Keratinocyte (primary cell): ENCODE data around the gene HRCT1. TPM values are rescaled to one million over a fixed set of nuclear protein-coding genes. Genes with fewer than 3 reads are reported as not detected.

ENCODE experiments used
- DNase-seq: peaks from one replicate; pipeline ENCODE4 v3.0.0-alpha.2; 2011; ENCODE audit warnings: low read depth, missing footprints, low spot score
- FAIRE-seq: peaks from 2 replicates; lab custom pipeline; 2011; peaks lifted over from hg19 to GRCh38; lab: Jason Lieb, UNC
- H2AFZ ChIP-seq: 2 replicates; pipeline ENCODE4 v1.6.0; 2012; ENCODE audit warnings: low read length, control low read depth, inconsistent platforms; ENCODE audit not compliant: control insufficient read depth
- H3K27ac ChIP-seq: 2 replicates; pipeline ENCODE4 v1.5.1; 2011; ENCODE audit warnings: low read length; ENCODE audit not compliant: control insufficient read depth, insufficient read depth
- H3K27me3 ChIP-seq: 3 replicates; pipeline ENCODE4 v1.6.0; 2011; ENCODE audit warnings: low read length; ENCODE audit not compliant: control insufficient read depth, insufficient read depth; ENCODE audit errors: extremely low read depth
- H3K36me3 ChIP-seq, 2 experiments: 2 replicates in 1 of 2; 3 replicates in 1 of 2; pipeline ENCODE4 v1.5.1; 2011; ENCODE audit warnings: low read length in 2 of 2, mild to moderate bottlenecking in 1 of 2; ENCODE audit not compliant: control insufficient read depth in 2 of 2, insufficient read depth in 2 of 2; ENCODE audit errors: extremely low read depth in 1 of 2
- H3K4me1 ChIP-seq: 3 replicates; pipeline ENCODE4 v1.5.1; 2011; ENCODE audit warnings: low read length; ENCODE audit not compliant: control insufficient read depth, insufficient read depth; ENCODE audit errors: extremely low read depth
- H3K4me2 ChIP-seq: 3 replicates; pipeline ENCODE4 v1.6.0; 2011; ENCODE audit warnings: low read depth, low read length; ENCODE audit not compliant: control insufficient read depth, insufficient read depth; ENCODE audit errors: extremely low read depth
- H3K4me3 ChIP-seq, 3 experiments: fragments of 200-600 bp in 1 of 3; sonication (generic) in 1 of 3; 2 replicates in 2 of 3; 3 replicates in 1 of 3; pipeline ENCODE4 v1.5.1; 2011 to 2016; ENCODE audit warnings: low read length in 3 of 3, mild to moderate bottlenecking in 3 of 3, control low read depth in 2 of 3, inconsistent platforms in 1 of 3, low read depth in 1 of 3, mixed read lengths in 1 of 3, mixed run types in 1 of 3, moderate library complexity in 1 of 3; ENCODE audit not compliant: control insufficient read depth in 2 of 3, insufficient read depth in 2 of 3; ENCODE audit errors: extremely low read depth in 1 of 3
- H3K79me2 ChIP-seq: 2 replicates; pipeline ENCODE4 v1.6.0; 2012; ENCODE audit warnings: low read length; ENCODE audit not compliant: control insufficient read depth, insufficient read depth
- H3K9ac ChIP-seq: 3 replicates; pipeline ENCODE4 v1.6.0; 2011; ENCODE audit warnings: low read length; ENCODE audit not compliant: control insufficient read depth, insufficient read depth; ENCODE audit errors: extremely low read depth
- H3K9me1 ChIP-seq: 3 replicates; pipeline ENCODE4 v1.6.0; 2011; ENCODE audit warnings: low read length; ENCODE audit not compliant: control insufficient read depth, insufficient read depth; ENCODE audit errors: extremely low read depth
- H3K9me3 ChIP-seq: 2 replicates; pipeline ENCODE4 v1.5.1; 2012; ENCODE audit warnings: low read depth, low read length; ENCODE audit not compliant: control insufficient read depth
- H4K20me1 ChIP-seq: 3 replicates; pipeline ENCODE4 v1.6.0; 2011; ENCODE audit warnings: low read length; ENCODE audit not compliant: control insufficient read depth, insufficient read depth; ENCODE audit errors: extremely low read depth
- EZH2 ChIP-seq: IDR thresholded peaks from one replicate; pipeline ENCODE4 v1.6.1; 2012; ENCODE audit warnings: inconsistent platforms, mild to moderate bottlenecking, low read length, moderate library complexity
- dilution Hi-C: fragments of 300-500 bp; cut with MboI; formaldehyde crosslinking; loops from one replicate; pipeline ENCODE4 v1.7.0; 2020; ENCODE audit warnings: low sequenced_read_pairs; ENCODE audit not compliant: extremely low pct_ligation_motif_present
- polyA plus RNA-seq, 5 experiments: library from polyadenylated mRNA; depleted of rRNA in 3 of 5; stranded (reverse) in 3 of 5; stranded (forward) in 1 of 5; unstranded in 1 of 5; fragments of >200 nt; gene quantifications; 1 replicate in 1 of 5; 2 replicates in 3 of 5; 3 replicates in 1 of 5; pipeline versions ENCODE4 v1.2.1 to v1.2.3, GENCODE V29; 2011 to 2012; ENCODE audit warnings: missing spikeins in 2 of 5, low read depth in 1 of 5, low replicate concordance in 1 of 5
- TF ChIP-seq, protein P1 (sequence below), 3 experiments: IDR thresholded peaks in 1 of 3; conservative IDR thresholded peaks in 1 of 3; optimal IDR thresholded peaks in 1 of 3; 2 replicates in 2 of 3; 3 replicates in 1 of 3; pipeline versions ENCODE3 to v1.5.1; 2011; ENCODE audit warnings: low read length in 3 of 3, mild to moderate bottlenecking in 3 of 3, moderate library complexity in 2 of 3, control low read depth in 1 of 3, inconsistent platforms in 1 of 3; ENCODE audit not compliant: insufficient read depth in 2 of 3; ENCODE audit errors: extremely low read depth in 1 of 3

Gene HRCT1
- polyA plus RNA-seq, 1 donor (not counting 4 experiments of a cell fraction or from before 2014, with no cell fraction given): not detected

GRCh38 chr9:35891646-35892045 is 14.4 kb upstream of the HRCT1 start:
- no peaks in the 10 kb centered on the region for H4K20me1 ChIP-seq
- no peak overlapping the region for H3K4me3 ChIP-seq
- TF ChIP-seq EZH2: no peak
- TF ChIP-seq, protein P1, sequence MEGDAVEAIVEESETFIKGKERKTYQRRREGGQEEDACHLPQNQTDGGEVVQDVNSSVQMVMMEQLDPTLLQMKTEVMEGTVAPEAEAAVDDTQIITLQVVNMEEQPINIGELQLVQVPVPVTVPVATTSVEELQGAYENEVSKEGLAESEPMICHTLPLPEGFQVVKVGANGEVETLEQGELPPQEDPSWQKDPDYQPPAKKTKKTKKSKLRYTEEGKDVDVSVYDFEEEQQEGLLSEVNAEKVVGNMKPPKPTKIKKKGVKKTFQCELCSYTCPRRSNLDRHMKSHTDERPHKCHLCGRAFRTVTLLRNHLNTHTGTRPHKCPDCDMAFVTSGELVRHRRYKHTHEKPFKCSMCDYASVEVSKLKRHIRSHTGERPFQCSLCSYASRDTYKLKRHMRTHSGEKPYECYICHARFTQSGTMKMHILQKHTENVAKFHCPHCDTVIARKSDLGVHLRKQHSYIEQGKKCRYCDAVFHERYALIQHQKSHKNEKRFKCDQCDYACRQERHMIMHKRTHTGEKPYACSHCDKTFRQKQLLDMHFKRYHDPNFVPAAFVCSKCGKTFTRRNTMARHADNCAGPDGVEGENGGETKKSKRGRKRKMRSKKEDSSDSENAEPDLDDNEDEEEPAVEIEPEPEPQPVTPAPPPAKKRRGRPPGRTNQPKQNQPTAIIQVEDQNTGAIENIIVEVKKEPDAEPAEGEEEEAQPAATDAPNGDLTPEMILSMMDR (optimal IDR thresholded peaks at IDR 0.05 in 1 of 3, IDR thresholded peaks at IDR 0.05 in 1 of 3, conservative IDR thresholded peaks at IDR 0.05 in 1 of 3; ENCODE audit: extremely low read depth in 1 of 3, insufficient read depth in 2 of 3, low read length in 3 of 3): no peak
- no peak overlapping the region for H2AFZ ChIP-seq
- H3K36me3 ChIP-seq: no peaks in the 10 kb centered on the region
- H3K27ac ChIP-seq: no peak overlapping the region
- no peaks in the 10 kb centered on the region for H3K27me3 ChIP-seq
- no peak overlapping the region for H3K4me2 ChIP-seq
- no peaks in the 10 kb centered on the region for H3K9me3 ChIP-seq
- FAIRE-seq (no peak), DNase-seq (no peak)
- no peaks in the 10 kb centered on the region for H3K79me2 ChIP-seq
- no peaks in the 10 kb centered on the region for H3K9me1 ChIP-seq
- no peaks in the 10 kb centered on the region for H3K4me1 ChIP-seq
- dilution Hi-C loops: no loop called here
- no peak overlapping the region for H3K9ac ChIP-seq

GRCh38 chr9:35892051-35892450 is 14.0 kb upstream of the HRCT1 start:
- Histone ChIP-seq H3K27me3 (no peaks in the 10 kb centered on the region), H3K9ac (no peak overlapping the region), H3K9me3 (no peaks in the 10 kb centered on the region), H4K20me1 (no peaks in the 10 kb centered on the region), H3K9me1 (no peaks in the 10 kb centered on the region), H3K4me3 (no peak overlapping the region), H3K4me1 (no peaks in the 10 kb centered on the region), H3K79me2 (no peaks in the 10 kb centered on the region), H3K27ac (no peak overlapping the region), H2AFZ (no peak overlapping the region), H3K36me3 (no peaks in the 10 kb centered on the region), H3K4me2 (no peak overlapping the region)
- DNase-seq (no peak), FAIRE-seq (no peak)
- dilution Hi-C loops: no loop called here
- TF ChIP-seq, protein P1 (optimal IDR thresholded peaks at IDR 0.05 in 1 of 3, IDR thresholded peaks at IDR 0.05 in 1 of 3, conservative IDR thresholded peaks at IDR 0.05 in 1 of 3; ENCODE audit: extremely low read depth in 1 of 3, insufficient read depth in 2 of 3, low read length in 3 of 3): no peak
- no peak for TF ChIP-seq EZH2
